ENCODE results near the gene RUBCNL.

- TF ChIP-seq, protein P1, sequence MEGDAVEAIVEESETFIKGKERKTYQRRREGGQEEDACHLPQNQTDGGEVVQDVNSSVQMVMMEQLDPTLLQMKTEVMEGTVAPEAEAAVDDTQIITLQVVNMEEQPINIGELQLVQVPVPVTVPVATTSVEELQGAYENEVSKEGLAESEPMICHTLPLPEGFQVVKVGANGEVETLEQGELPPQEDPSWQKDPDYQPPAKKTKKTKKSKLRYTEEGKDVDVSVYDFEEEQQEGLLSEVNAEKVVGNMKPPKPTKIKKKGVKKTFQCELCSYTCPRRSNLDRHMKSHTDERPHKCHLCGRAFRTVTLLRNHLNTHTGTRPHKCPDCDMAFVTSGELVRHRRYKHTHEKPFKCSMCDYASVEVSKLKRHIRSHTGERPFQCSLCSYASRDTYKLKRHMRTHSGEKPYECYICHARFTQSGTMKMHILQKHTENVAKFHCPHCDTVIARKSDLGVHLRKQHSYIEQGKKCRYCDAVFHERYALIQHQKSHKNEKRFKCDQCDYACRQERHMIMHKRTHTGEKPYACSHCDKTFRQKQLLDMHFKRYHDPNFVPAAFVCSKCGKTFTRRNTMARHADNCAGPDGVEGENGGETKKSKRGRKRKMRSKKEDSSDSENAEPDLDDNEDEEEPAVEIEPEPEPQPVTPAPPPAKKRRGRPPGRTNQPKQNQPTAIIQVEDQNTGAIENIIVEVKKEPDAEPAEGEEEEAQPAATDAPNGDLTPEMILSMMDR (IDR thresholded peaks at IDR 0.05), result no peak
- TF ChIP-seq REST (IDR thresholded peaks at IDR 0.05; ENCODE audit: insufficient read depth in 1 of 2, low read depth in 2 of 2, low read length in 1 of 2), result no peak
- no peak for TF ChIP-seq POLR2AphosphoS5 (IDR thresholded peaks at IDR 0.05; ENCODE audit: low read depth, low read length)
- no peak for TF ChIP-seq SIN3A (IDR thresholded peaks at IDR 0.05; ENCODE audit: borderline replicate concordance, insufficient read depth, low read depth, low read length)
Measured at GRCh38 chr13:46389457-46390451, 2.7 kb upstream of the RUBCNL start.

Measured in Panc1 (cell line).